ENCODE data around the gene METTL26. TPM values are rescaled to one million over a fixed set of nuclear protein-coding genes. Genes with fewer than 3 reads are reported as not detected.

The METTL26 gene
- total and polyA plus RNA-seq, 11 donors = 39.6 to 187 (median 58.5) TPM

DNA sequence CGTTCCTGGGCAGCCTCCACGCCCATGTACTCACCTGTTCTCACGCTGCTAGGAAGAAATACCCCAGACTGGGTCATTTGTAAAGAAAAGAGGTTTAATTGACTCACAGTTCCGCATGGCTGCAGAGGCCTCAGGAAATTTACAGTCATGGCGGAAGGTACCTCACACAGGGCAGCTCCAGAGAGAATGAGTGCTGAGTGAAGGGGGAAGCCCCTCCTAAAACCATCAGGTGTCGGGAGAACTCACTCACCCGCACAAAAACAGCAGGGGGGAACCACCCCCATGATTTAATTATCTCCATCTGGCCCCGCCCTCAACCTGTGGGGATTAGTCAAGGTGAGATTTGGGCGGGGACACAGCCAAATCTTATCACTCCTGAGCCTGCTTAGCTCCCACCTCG is 28.1 kb downstream of the METTL26 start:
- ATAC-seq = no peak

DNA sequence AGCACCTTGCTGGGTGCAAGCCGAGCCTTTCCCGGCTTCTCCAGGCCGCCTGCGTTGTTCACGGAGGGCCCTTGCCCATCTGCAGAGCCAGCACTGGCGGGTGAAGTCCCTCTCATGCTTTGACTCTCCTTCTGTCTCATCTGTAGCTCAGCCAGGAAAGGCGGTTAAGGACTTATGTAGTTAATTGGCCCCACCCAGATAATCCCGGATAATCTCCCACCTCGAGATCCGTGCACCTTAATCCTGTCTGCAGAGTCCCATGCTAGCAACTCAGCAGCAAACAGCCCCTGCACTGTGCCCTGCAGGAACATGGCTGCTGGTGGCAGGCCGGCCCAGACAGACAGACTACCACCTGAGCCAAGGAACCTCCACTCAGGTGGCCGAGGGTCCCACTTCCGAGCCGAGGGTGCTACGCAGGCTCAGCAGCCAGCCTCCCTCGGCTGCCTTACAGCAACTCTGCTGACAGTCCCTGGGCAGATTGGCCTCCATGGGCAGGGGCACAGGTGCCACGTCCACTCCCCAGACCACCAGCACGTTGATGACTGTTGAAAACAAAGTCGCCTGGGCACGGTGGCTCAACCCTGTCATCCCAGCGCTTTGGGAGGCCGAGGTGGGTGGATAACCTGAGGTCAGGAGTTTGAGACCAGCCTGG is 29.3 kb downstream of the METTL26 start:
- DNase-seq = no peak
- TF ChIP-seq, protein P1, sequence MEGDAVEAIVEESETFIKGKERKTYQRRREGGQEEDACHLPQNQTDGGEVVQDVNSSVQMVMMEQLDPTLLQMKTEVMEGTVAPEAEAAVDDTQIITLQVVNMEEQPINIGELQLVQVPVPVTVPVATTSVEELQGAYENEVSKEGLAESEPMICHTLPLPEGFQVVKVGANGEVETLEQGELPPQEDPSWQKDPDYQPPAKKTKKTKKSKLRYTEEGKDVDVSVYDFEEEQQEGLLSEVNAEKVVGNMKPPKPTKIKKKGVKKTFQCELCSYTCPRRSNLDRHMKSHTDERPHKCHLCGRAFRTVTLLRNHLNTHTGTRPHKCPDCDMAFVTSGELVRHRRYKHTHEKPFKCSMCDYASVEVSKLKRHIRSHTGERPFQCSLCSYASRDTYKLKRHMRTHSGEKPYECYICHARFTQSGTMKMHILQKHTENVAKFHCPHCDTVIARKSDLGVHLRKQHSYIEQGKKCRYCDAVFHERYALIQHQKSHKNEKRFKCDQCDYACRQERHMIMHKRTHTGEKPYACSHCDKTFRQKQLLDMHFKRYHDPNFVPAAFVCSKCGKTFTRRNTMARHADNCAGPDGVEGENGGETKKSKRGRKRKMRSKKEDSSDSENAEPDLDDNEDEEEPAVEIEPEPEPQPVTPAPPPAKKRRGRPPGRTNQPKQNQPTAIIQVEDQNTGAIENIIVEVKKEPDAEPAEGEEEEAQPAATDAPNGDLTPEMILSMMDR (IDR thresholded peaks at IDR 0.05) = no peak
- TF ChIP-seq POLR2A (IDR thresholded peaks at IDR 0.05) = no peak
- Histone ChIP-seq H3K27ac (no peak overlapping the region), H3K9me3 (peaks cover 0 to 7% (median 0%) of the 10 kb centered on the region in 12 donors), H3K36me3 (no peaks in the 10 kb centered on the region), H3K4me3 (no peak overlapping the region), H3K4me1 (peaks cover 0 to 19% (median 0%) of the 10 kb centered on the region in 12 donors), H3K27me3 (no peaks in the 10 kb centered on the region)
- intact Hi-C loops (cut with DNase I) = no loop called here
- no peak for ATAC-seq
- WGBS, 4 donors = 93 to 97% (median 94%) methylated on average over 16 to 22 of the region's 22 CpGs

More for the DNA sequence above, 28.1 kb downstream of the METTL26 start:
- Histone ChIP-seq H3K27ac (no peak overlapping the region), H3K9me3 (peaks cover 0 to 7% (median 0%) of the 10 kb centered on the region in 12 donors), H3K27me3 (no peaks in the 10 kb centered on the region), H3K4me3 (no peak overlapping the region), H3K4me1 (peaks cover 0 to 19% (median 0%) of the 10 kb centered on the region in 12 donors), H3K36me3 (no peaks in the 10 kb centered on the region)
- WGBS, 4 donors = 89 to 93% (median 90%) methylated on average over 10 of the region's 10 CpGs
- DNase-seq = no peak
- TF ChIP-seq, protein P1 (IDR thresholded peaks at IDR 0.05) = no peak
- no peak for TF ChIP-seq POLR2A (IDR thresholded peaks at IDR 0.05)
- intact Hi-C loops (cut with DNase I) = no loop called here

DNA sequence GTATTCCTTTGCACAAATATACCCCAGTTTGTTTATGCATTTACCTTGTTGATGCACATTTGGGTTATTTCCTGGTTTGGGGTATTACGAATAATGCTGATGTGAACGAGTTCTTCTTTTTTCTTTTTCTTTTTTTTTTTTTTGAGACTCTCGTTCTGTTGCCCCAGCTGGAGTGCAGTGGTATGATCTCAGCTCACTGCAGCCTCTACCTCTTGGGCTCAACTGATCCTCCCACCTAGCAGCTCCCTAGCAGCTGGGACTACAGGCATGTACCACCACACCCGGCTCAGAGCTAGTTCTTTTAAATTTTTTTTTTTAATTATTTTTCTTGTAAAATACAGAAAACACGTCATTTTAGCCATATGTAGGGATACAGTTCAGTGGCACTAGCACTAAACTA is 32.2 kb downstream of the METTL26 start:
- WGBS, 4 donors = 85 to 91% (median 87%) methylated on average over 5 of the region's 5 CpGs
- Histone ChIP-seq H3K4me1 (peaks cover 0 to 5% (median 0%) of the 10 kb centered on the region in 12 donors), H3K9me3 (peaks cover 0 to 7% (median 0%) of the 10 kb centered on the region in 12 donors), H3K36me3 (peaks cover 0 to 9% (median 4%) of the 10 kb centered on the region in 9 donors), H3K27ac (no peak overlapping the region), H3K4me3 (no peak overlapping the region), H3K27me3 (no peaks in the 10 kb centered on the region)
- ATAC-seq (no peak), DNase-seq (no peak)
- TF ChIP-seq, protein P1 (IDR thresholded peaks at IDR 0.05) = no peak
- TF ChIP-seq POLR2A (IDR thresholded peaks at IDR 0.05) = no peak
- intact Hi-C loops (cut with DNase I) = no loop called here

DNA sequence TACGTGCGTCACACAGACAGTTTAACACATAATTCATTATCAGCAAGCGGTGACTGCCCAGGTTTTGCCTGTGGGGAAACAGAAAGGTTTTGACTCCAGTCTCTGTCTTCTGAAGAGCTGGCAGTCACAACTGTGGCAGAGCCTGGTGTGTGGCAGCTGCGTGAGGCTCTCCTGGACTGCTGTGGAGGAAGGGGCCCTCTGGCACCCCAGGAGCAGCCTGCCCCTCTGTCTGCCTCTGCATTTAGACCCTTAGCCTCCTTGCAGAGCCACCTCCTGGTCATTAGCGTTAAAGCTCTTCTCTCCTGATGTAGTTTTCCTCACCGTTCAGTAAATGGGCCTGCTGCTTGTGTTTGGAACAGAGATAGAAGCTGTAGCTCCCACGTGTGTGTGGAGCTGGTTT is 35.3 kb downstream of the METTL26 start:
- WGBS, 4 donors = 53 to 64% (median 57%) methylated on average over 7 of the region's 7 CpGs
- DNase-seq = peak in 1 of 5 donors; percentile 12
- intact Hi-C loops (cut with DNase I) = no loop called here

More for the DNA sequence above, 35.3 kb downstream of the METTL26 start:
- peaks cover 0 to 2% (median 0%) of the 10 kb centered on the region in 12 donors for H3K4me1 ChIP-seq
- TF ChIP-seq, protein P1 (IDR thresholded peaks at IDR 0.05) = peak in 1 of 12 donors; percentile 11
- TF ChIP-seq POLR2A (IDR thresholded peaks at IDR 0.05) = no peak
- no peak overlapping the region for H3K4me3 ChIP-seq
- H3K27me3 ChIP-seq = no peaks in the 10 kb centered on the region
- ATAC-seq = no peak
- H3K27ac ChIP-seq = no peak overlapping the region
- peaks cover 0 to 7% (median 0%) of the 10 kb centered on the region in 12 donors for H3K9me3 ChIP-seq
- peaks cover 0 to 16% (median 4%) of the 10 kb centered on the region in 9 donors for H3K36me3 ChIP-seq

Measured in heart left ventricle (tissue), 16 donors.